Stimulated activated CD4-positive, alpha-beta T cell treated with anti-CD3 and anti-CD28 coated beads, Interleukin-1b, Interleukin-23, amount 100 ng/mL, for 24 hours (primary cell): ENCODE results near the gene GADD45G.

Source experiments
- DNase-seq, 4 experiments: peaks; one replicate each; pipeline ENCODE4 v3.0.0-alpha.2; 2020; ENCODE audit warnings: low read depth in 4 of 4, low spot score in 1 of 4

The GADD45G gene

GRCh38 chr9:89604729-89605464 lies at the start of gene GADD45G:
Gene GADD45G (plus strand): TSS chr9:89605012. CDS start chr9:89605122, 110 bp downstream.
- DNase-seq = peak; percentile 52 to 76 (median 68)

- no peak for DNase-seq
Observed at GRCh38 chr9:89555036-89555415, 49.8 kb upstream of the GADD45G start.

- no peak for DNase-seq
Observed at GRCh38 chr9:89555451-89556375, 49.1 kb upstream of the GADD45G start.

- no peak for DNase-seq
Observed at GRCh38 chr9:89558196-89558899, 46.5 kb upstream of the GADD45G start.

- no peak for DNase-seq
Observed at GRCh38 chr9:89558948-89559347, 45.9 kb upstream of the GADD45G start.

- no peak for DNase-seq
Observed at GRCh38 chr9:89562186-89562814, 42.5 kb upstream of the GADD45G start.

- DNase-seq = no peak
Observed at GRCh38 chr9:89563571-89564345, 41.1 kb upstream of the GADD45G start.

GRCh38 chr9:89564346-89564878 lies 40.4 kb upstream of the GADD45G start:
- DNase-seq = no peak

GRCh38 chr9:89567649-89568048 lies 37.2 kb upstream of the GADD45G start:
- DNase-seq = no peak

- no peak for DNase-seq
Observed at GRCh38 chr9:89574309-89574708, 30.5 kb upstream of the GADD45G start.

- DNase-seq = no peak
Observed at GRCh38 chr9:89576404-89576839, 28.4 kb upstream of the GADD45G start.

GRCh38 chr9:89577363-89577762 lies 27.4 kb upstream of the GADD45G start:
- no peak for DNase-seq

GRCh38 chr9:89579741-89580385 lies 24.9 kb upstream of the GADD45G start:
- DNase-seq = no peak

- no peak for DNase-seq
Observed at GRCh38 chr9:89586311-89586710, 18.5 kb upstream of the GADD45G start.

GRCh38 chr9:89588271-89588879 lies 16.4 kb upstream of the GADD45G start:
- no peak for DNase-seq

GRCh38 chr9:89590415-89590814 lies 14.4 kb upstream of the GADD45G start:
- no peak for DNase-seq

GRCh38 chr9:89591274-89592212 lies 13.3 kb upstream of the GADD45G start:
- no peak for DNase-seq

- DNase-seq = no peak
Observed at GRCh38 chr9:89592213-89592815, 12.5 kb upstream of the GADD45G start.
